Panc1 (cell line): ENCODE results near the gene TMEM121. TPM values are rescaled to one million over a fixed set of nuclear protein-coding genes. Genes with fewer than 3 reads are reported as not detected.
"Not testable (repeated sequence)": the region's sequence is repeated elsewhere in the genome, so short reads cannot be mapped to it uniquely, and the experiment has no call there.

ENCODE experiments used
- ATAC-seq: fragments of 200-7000 bp; cut with Tn5 transposase; 2 replicates; pipeline ENCODE4 v1.9.1; 2020; ENCODE audit warnings: mild to moderate bottlenecking, moderate library complexity
- BruUV-seq: library from RNA; stranded (reverse); fragments of 400-500 nt; replicated peaks from 2 replicates; lab custom pipeline; 2021; lab: Mats Ljungman, UMichigan
- CTCF ChIA-PET: fragments of 300-600 bp; sonication (Branson Sonifier 250); formaldehyde crosslinking; loops from one replicate; lab custom pipeline; 2022; ENCODE audit warnings: antibody characterized with exemption; lab: Charles Lee
- POLR2A ChIA-PET: fragments of 300-600 bp; sonication (Branson Sonifier 250); formaldehyde crosslinking; loops from one replicate; lab custom pipeline; 2022; ENCODE audit warnings: antibody characterized with exemption; lab: Charles Lee
- DNase-seq: peaks from one replicate; pipeline ENCODE4 v3.0.0-alpha.2; 2010; ENCODE audit warnings: low read depth, low spot score
- H3K27ac ChIP-seq: 2 replicates; pipeline ENCODE4 v1.5.1; 2011; ENCODE audit warnings: mild to moderate bottlenecking, low read length, inconsistent platforms
- H3K27me3 ChIP-seq: fragments of 200-500 bp; sonication (Bioruptor generic); 2 replicates; pipeline ENCODE4 v1.6.0; 2014; ENCODE audit warnings: low read length, inconsistent platforms; ENCODE audit not compliant: control insufficient read depth, insufficient read depth
- H3K36me3 ChIP-seq: fragments of 200-500 bp; sonication (Bioruptor generic); 2 replicates; pipeline ENCODE4 v1.5.1; 2014; ENCODE audit warnings: inconsistent platforms, mild to moderate bottlenecking, low read length, moderate library complexity; ENCODE audit not compliant: control insufficient read depth, insufficient read depth
- H3K4me1 ChIP-seq: 2 replicates; pipeline ENCODE4 v1.5.1; 2011; ENCODE audit warnings: inconsistent platforms, mild to moderate bottlenecking, low read length, moderate library complexity; ENCODE audit not compliant: control insufficient read depth, insufficient read depth
- H3K4me3 ChIP-seq, 2 experiments: 2 replicates each; pipeline ENCODE4 v1.5.1; 2011 to 2012; ENCODE audit warnings: low read depth in 2 of 2, low read length in 2 of 2, mild to moderate bottlenecking in 2 of 2, inconsistent platforms in 1 of 2, moderate library complexity in 1 of 2
- H3K9me3 ChIP-seq: fragments of 200-500 bp; sonication (Bioruptor generic); 2 replicates; pipeline ENCODE4 v1.5.1; 2014; ENCODE audit warnings: low read depth, mild to moderate bottlenecking, inconsistent platforms, low read length, moderate library complexity; ENCODE audit not compliant: control insufficient read depth, insufficient read depth
- POLR2AphosphoS5 ChIP-seq: IDR thresholded peaks from 2 replicates; pipeline ENCODE4 v1.6.1; 2012; ENCODE audit warnings: mild to moderate bottlenecking, low read depth, low read length, moderate library complexity
- SIN3A ChIP-seq: IDR thresholded peaks from 2 replicates; pipeline ENCODE4 v1.6.1; 2012; ENCODE audit warnings: low read depth, mild to moderate bottlenecking, low read length, moderate library complexity, borderline replicate concordance; ENCODE audit not compliant: insufficient read depth
- TCF7L2 ChIP-seq: IDR thresholded peaks from 2 replicates; pipeline ENCODE4 v1.6.1; 2011; ENCODE audit warnings: mild to moderate bottlenecking, low read depth, low read length, inconsistent platforms
- in situ Hi-C: cut with HindIII; loops from 2 replicates; pipeline ENCODE4 v1.10.0; 2016; ENCODE audit warnings: low sequenced_read_pairs, low pct_unique_long_range_greater_than_20kb
- intact Hi-C: fragments of 100-400 bp; cut with micrococcal nuclease; formaldehyde crosslinking; loops from one replicate; pipeline ENCODE4 v1.10.0; 2022; ENCODE audit not compliant: unreplicated experiment
- total RNA-seq: library from RNA; stranded (reverse); gene quantifications from one replicate; pipeline ENCODE4 v1.2.1, GENCODE V29; 2021; ENCODE audit not compliant: unreplicated experiment
- TF ChIP-seq, protein P1 (sequence below): fragments of 450-650 bp; IDR thresholded peaks from 2 replicates; pipeline ENCODE4 v1.5.1; 2017; ENCODE audit warnings: mild to moderate bottlenecking
- TF ChIP-seq, protein P2 (sequence below), 2 experiments: IDR thresholded peaks; 2 replicates each; pipeline ENCODE4 v1.6.1; 2011 to 2012; ENCODE audit warnings: low read depth in 2 of 2, control low read depth in 1 of 2, low read length in 1 of 2, mild to moderate bottlenecking in 1 of 2, moderate library complexity in 1 of 2; ENCODE audit not compliant: insufficient read depth in 1 of 2

TMEM121 gene
- total RNA-seq, 1 experiment from 2014 or later = 4.6 TPM

DNA sequence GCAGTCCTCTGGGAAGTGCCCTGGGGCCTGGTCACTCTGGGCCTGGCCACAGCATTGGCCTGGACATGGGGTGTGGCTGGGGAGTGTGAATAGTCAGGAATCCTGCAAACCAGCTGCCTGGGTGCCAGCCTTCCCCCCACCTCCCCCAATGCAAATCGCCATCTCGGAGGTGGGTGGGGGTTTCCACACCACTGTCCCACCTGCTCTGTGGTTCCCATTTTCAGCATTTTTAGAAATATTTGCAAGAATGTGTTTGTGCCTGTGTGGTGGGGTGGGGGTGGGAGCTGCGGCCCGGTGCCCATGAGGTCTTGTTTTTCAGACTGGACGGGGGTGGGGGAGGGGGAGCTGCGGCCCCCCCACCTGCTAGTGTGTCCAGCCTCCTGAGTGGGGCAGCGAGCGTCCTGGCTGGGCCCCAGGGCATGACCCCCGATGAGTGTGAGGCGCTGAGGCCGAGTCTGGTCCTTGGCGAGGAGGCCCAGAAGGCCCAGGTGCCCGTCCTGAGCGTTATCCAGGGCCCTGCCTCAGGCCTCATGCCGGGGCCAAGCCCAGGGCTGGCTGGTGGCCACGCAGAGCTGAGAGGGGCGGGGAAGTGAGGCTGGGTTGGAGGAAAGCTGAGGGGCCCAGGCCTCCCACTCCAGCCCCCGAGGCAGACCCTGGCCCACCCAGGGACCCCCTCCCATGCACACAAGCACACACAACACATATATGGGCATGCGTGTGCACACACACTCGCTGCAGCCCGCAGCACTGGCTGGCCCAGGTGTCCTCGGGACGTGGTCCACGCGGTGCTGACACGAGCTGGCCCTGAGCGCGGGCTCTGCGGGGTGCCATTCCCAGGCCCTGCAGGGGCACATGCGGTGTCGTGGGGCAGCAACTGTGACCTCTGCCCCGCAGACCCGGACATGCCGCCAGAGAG, 40.1 kb downstream of the TMEM121 start:
- H3K9me3 ChIP-seq, DNase-seq, in situ Hi-C loops, H3K4me1 ChIP-seq, CTCF ChIA-PET, H3K4me3 ChIP-seq, H3K27me3 ChIP-seq, POLR2A ChIA-PET, H3K36me3 ChIP-seq, BruUV-seq, H3K27ac ChIP-seq: not testable (repeated sequence)
- ATAC-seq = peak; percentile 75
- intact Hi-C loops = loop anchor here (5.0 kb wide), 1 partner anchor 121 kb away; no protein-coding TSS in a partner anchor

DNA sequence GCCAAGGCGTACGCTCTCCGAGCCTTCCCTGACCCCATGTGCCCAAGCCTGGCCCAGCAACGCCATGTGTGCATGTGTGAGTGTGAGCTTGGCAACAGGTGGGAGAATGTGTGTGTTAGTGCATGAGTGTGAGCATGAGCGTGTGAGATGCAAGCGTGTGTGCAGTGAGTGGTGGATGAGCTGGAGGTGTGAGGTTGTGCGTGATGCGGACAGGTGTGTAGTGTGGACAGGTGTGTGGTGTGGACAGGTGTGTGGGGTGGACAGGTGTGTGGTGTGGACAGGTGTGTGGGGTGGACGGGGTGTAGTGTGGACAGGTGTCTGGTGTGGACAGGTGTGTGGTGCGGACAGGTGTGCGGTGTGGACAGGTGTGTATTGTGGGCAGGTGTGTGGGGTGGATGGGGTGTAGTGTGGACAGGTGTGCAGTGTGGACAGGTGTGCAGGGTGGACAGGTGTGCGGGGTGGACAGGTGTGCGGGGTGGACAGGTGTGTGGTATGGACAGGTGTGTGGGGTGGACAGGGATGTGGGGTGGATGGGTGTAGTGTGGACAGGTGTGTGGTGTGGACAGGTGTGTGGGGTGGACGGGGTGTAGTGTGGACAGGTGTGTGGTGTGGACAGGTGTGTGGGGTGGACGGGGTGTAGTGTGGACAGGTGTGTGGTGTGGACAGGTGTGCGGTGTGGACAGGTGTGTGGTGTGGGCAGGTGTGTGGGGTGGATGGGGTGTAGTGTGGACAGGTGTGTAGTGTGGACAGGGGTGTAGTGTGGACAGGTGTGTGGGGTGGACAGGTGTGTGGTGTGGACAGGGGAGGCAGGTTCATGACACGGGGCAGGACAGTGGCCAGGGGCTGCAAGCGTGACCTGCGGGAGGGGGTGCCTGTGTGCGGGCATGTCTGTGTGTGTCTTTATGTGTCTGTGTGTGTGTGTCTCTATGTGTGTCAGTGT, 41.1 kb downstream of the TMEM121 start:
- in situ Hi-C loops, H3K36me3 ChIP-seq, H3K4me1 ChIP-seq, BruUV-seq, ATAC-seq, DNase-seq, POLR2A ChIA-PET, H3K27ac ChIP-seq, H3K9me3 ChIP-seq, H3K4me3 ChIP-seq, CTCF ChIA-PET, H3K27me3 ChIP-seq: not testable (repeated sequence)
- intact Hi-C loops = loop anchor here (5.0 kb wide), 1 partner anchor 120 kb away; no protein-coding TSS in a partner anchor

DNA sequence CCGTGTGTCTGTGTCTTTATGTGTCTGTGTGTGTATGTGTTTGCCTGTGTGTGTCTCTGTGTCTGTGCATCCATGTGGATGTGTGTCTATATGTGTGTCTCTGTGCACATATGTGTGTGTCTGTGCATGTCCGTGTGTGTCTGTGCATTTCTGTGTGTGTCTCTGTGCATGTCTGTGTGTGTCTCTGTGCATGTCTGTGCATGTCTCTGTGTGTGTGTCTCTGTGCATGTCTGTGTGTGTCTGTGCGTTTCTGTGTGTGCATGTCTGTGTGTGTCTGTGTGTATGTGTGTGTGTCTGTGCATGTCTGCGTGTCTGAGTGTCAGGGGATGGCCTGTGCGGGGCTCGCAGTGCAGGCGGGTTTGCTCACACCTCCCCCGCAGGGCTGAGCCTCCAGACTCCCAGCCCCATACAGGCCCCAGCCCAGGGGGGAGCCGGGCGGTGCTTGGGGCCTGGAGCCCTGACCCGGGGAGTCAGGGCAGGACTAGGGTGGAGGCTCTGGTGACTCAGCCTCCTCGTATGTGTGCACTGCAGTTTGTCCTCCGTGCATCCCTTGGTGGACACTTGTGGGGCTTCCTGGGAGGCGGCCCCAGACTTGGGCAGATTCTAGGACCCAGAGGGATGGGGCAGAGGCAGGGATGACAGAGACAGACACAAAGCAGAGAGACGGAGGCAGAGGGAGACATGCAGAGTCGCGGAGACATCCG, 41.9 kb downstream of the TMEM121 start:
- BruUV-seq, H3K27me3 ChIP-seq, H3K36me3 ChIP-seq, in situ Hi-C loops, CTCF ChIA-PET, H3K4me1 ChIP-seq, DNase-seq, POLR2A ChIA-PET, H3K4me3 ChIP-seq, H3K27ac ChIP-seq, H3K9me3 ChIP-seq: not testable (repeated sequence)
- intact Hi-C loops = loop anchor here (5.0 kb wide), 1 partner anchor 119 kb away; no protein-coding TSS in a partner anchor
- peak; percentile 64 for ATAC-seq

DNA sequence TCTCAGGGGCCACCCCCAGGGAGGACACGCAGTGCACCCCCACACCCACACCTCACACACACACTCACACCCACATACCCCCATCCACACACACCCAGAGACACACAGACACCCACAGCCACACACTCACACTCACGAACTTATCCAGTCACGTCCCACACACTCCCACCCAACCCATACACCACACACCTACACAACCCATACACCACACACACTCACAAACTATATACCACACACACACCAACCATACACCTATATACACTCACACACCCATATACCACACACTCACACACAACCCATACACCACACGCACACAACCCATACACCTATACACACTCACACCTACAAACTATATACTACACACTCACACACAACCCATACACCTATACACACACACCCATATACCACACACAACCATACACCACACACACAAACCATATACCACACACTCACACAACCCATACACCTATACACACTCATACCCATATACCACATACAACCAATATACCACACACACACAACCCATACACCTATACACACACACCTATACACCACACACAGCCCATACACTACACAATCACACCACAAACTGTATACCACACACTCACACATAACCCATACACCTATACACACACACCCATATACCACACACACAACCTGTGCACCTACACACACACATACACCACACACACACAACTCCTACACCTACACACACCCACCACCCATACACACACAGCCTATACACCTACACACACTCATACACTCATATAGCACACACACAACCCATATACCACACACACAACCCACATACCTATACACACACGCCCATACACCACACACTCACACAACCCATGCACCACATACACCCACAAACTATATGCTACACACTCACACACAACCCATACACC, 42.7 kb downstream of the TMEM121 start:
- no peaks in the 10 kb centered on the region for H3K9me3 ChIP-seq
- ChIA-PET POLR2A (no interaction called here), CTCF (no interaction called here)
- no peak overlapping the region for H3K4me3 ChIP-seq
- H3K27me3 ChIP-seq = no peaks in the 10 kb centered on the region
- no peak overlapping the region for H3K27ac ChIP-seq
- intact Hi-C loops (loop anchor here (5.0 kb wide), 1 partner anchor 118 kb away; no protein-coding TSS in a partner anchor), in situ Hi-C loops (no loop called here)
- H3K4me1 ChIP-seq = no peaks in the 10 kb centered on the region
- no TSS peak for BruUV-seq
- ATAC-seq (no peak), DNase-seq (no peak)
- H3K36me3 ChIP-seq = no peaks in the 10 kb centered on the region
- TF ChIP-seq POLR2AphosphoS5 (no peak), SIN3A (no peak), TCF7L2 (no peak)
- TF ChIP-seq, protein P1, sequence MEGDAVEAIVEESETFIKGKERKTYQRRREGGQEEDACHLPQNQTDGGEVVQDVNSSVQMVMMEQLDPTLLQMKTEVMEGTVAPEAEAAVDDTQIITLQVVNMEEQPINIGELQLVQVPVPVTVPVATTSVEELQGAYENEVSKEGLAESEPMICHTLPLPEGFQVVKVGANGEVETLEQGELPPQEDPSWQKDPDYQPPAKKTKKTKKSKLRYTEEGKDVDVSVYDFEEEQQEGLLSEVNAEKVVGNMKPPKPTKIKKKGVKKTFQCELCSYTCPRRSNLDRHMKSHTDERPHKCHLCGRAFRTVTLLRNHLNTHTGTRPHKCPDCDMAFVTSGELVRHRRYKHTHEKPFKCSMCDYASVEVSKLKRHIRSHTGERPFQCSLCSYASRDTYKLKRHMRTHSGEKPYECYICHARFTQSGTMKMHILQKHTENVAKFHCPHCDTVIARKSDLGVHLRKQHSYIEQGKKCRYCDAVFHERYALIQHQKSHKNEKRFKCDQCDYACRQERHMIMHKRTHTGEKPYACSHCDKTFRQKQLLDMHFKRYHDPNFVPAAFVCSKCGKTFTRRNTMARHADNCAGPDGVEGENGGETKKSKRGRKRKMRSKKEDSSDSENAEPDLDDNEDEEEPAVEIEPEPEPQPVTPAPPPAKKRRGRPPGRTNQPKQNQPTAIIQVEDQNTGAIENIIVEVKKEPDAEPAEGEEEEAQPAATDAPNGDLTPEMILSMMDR = no peak
- TF ChIP-seq, protein P2, sequence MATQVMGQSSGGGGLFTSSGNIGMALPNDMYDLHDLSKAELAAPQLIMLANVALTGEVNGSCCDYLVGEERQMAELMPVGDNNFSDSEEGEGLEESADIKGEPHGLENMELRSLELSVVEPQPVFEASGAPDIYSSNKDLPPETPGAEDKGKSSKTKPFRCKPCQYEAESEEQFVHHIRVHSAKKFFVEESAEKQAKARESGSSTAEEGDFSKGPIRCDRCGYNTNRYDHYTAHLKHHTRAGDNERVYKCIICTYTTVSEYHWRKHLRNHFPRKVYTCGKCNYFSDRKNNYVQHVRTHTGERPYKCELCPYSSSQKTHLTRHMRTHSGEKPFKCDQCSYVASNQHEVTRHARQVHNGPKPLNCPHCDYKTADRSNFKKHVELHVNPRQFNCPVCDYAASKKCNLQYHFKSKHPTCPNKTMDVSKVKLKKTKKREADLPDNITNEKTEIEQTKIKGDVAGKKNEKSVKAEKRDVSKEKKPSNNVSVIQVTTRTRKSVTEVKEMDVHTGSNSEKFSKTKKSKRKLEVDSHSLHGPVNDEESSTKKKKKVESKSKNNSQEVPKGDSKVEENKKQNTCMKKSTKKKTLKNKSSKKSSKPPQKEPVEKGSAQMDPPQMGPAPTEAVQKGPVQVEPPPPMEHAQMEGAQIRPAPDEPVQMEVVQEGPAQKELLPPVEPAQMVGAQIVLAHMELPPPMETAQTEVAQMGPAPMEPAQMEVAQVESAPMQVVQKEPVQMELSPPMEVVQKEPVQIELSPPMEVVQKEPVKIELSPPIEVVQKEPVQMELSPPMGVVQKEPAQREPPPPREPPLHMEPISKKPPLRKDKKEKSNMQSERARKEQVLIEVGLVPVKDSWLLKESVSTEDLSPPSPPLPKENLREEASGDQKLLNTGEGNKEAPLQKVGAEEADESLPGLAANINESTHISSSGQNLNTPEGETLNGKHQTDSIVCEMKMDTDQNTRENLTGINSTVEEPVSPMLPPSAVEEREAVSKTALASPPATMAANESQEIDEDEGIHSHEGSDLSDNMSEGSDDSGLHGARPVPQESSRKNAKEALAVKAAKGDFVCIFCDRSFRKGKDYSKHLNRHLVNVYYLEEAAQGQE (IDR thresholded peaks at IDR 0.05; ENCODE audit: insufficient read depth in 1 of 2, low read depth in 2 of 2, low read length in 1 of 2) = no peak
